K562 (cell line): ENCODE data around the gene CBFA2T2. TPM values are rescaled to one million over a fixed set of nuclear protein-coding genes. Genes with fewer than 3 reads are reported as not detected.

Experiments used
- CREB1 ChIP-seq, 2 experiments: sonication (generic) in 1 of 2; formaldehyde crosslinking in 1 of 2; IDR thresholded peaks; 2 replicates each; pipeline versions ENCODE4 v1.6.1 to v1.8.0; 2012 to 2022; ENCODE audit warnings: inconsistent platforms in 1 of 2, mild to moderate bottlenecking in 1 of 2, missing genetic modification reagents in 1 of 2, moderate library complexity in 1 of 2
- EWSR1 ChIP-seq: fragments of 450-650 bp; IDR thresholded peaks from 2 replicates; pipeline ENCODE4 v1.6.1; 2018; ENCODE audit warnings: borderline replicate concordance, mild to moderate bottlenecking, low read depth, moderate library complexity; ENCODE audit not compliant: partially characterized antibody
- HDGF ChIP-seq: fragments of 450-650 bp; IDR thresholded peaks from 2 replicates; pipeline ENCODE4 v1.6.1; 2016
- IRF2 ChIP-seq: sonication (generic); formaldehyde crosslinking; IDR thresholded peaks from 2 replicates; pipeline ENCODE4 v1.8.1; 2022; ENCODE audit warnings: mild to moderate bottlenecking, missing genetic modification reagents
- NFE2L1 ChIP-seq: fragments of 450-650 bp; IDR thresholded peaks from 2 replicates; pipeline ENCODE4 v1.6.1; 2016; ENCODE audit warnings: missing genetic modification characterization, low read depth, mild to moderate bottlenecking, missing compliant biosample characterization, moderate library complexity, borderline replicate concordance
- NR2C2 ChIP-seq, 2 experiments: fragments of 200-800 bp in 1 of 2; sonication (Bioruptor generic) in 1 of 2; sonication (generic) in 1 of 2; formaldehyde crosslinking in 1 of 2; IDR thresholded peaks; 2 replicates each; pipeline versions ENCODE4 v1.6.1 to v1.8.0; 2016 to 2022; ENCODE audit warnings: mild to moderate bottlenecking in 1 of 2, missing compliant biosample characterization in 1 of 2, missing genetic modification characterization in 1 of 2, missing genetic modification reagents in 1 of 2
- PPARD ChIP-seq: fragments of 250-450 bp; sonication (Bioruptor Pico); IDR thresholded peaks from 2 replicates; pipeline ENCODE4 v1.8.0; 2022; ENCODE audit warnings: inconsistent platforms, mild to moderate bottlenecking, moderate library complexity
- SETDB1 ChIP-seq: IDR thresholded peaks from one replicate; pipeline ENCODE4 v1.6.1; 2012; ENCODE audit warnings: low read length, control low read depth, inconsistent platforms
- SMAD2 ChIP-seq: fragments of 150-350 bp; IDR thresholded peaks from 2 replicates; pipeline ENCODE4 v1.6.1; 2014; ENCODE audit warnings: low read depth, mild to moderate bottlenecking, low read length
- SMARCE1 ChIP-seq: fragments of 450-650 bp; IDR thresholded peaks from 2 replicates; pipeline ENCODE4 v1.7.1; 2016; ENCODE audit warnings: mild to moderate bottlenecking
- SRSF7 ChIP-seq: fragments of 200-400 bp; formaldehyde crosslinking; optimal IDR thresholded peaks from 2 replicates; pipeline ENCODE3; 2017; ENCODE audit warnings: mild to moderate bottlenecking, low read depth, low read length
- THRAP3 ChIP-seq: fragments of 450-650 bp; IDR thresholded peaks from 2 replicates; pipeline ENCODE4 v1.6.1; 2016; ENCODE audit warnings: mild to moderate bottlenecking, inconsistent platforms, borderline replicate concordance
- ZBTB1 ChIP-seq: sonication (generic); formaldehyde crosslinking; IDR thresholded peaks from 2 replicates; pipeline ENCODE4 v1.8.1; 2023; ENCODE audit warnings: missing genetic modification reagents, low read depth, mild to moderate bottlenecking, borderline replicate concordance
- ZFP1 ChIP-seq: fragments of 450-650 bp; formaldehyde crosslinking; IDR thresholded peaks from 2 replicates; pipeline ENCODE4 v1.4.0; 2020; ENCODE audit warnings: mild to moderate bottlenecking, mixed read lengths
- ZNF239 ChIP-seq: fragments of 250-450 bp; sonication (Bioruptor Pico); IDR thresholded peaks from 2 replicates; pipeline ENCODE4 v1.4.0; 2020; ENCODE audit warnings: mild to moderate bottlenecking
- ZNF436 ChIP-seq: fragments of 250-450, 450-650 bp; sonication (Bioruptor Pico); formaldehyde crosslinking; IDR thresholded peaks from 2 replicates; pipeline ENCODE4 v1.7.0; 2020; ENCODE audit warnings: mild to moderate bottlenecking
- ZNF699 ChIP-seq: fragments of 250-450 bp; sonication (Bioruptor Pico); IDR thresholded peaks from 2 replicates; pipeline ENCODE4 v1.8.0; 2021; ENCODE audit warnings: mild to moderate bottlenecking, moderate library complexity; ENCODE audit not compliant: insufficient replicate concordance
- ZNF766 ChIP-seq: fragments of 200-800 bp; sonication (Bioruptor generic); conservative IDR thresholded peaks from 2 replicates; pipeline ENCODE4 v1.6.1; 2016; ENCODE audit warnings: missing genetic modification characterization, missing compliant biosample characterization
- polyA plus RNA-seq, 8 experiments: library from polyadenylated mRNA; depleted of rRNA in 4 of 8; stranded (reverse) in 5 of 8; unstranded in 3 of 8; fragments of >200 nt; fragmentation: Nextera tagmentation in 2 of 8; fragmentation: Illumina TruSeq in 1 of 8; extraction: Ambion mirVana in 2 of 8; extraction: Trizol in 1 of 8; gene quantifications; 2 replicates each; pipeline versions ENCODE4 v1.2.1 to v1.2.3, GENCODE V29; 2011 to 2014; ENCODE audit warnings: inconsistent platforms in 1 of 8, missing spikeins in 1 of 8
- total RNA-seq, 7 experiments: library from RNA; depleted of rRNA in 6 of 7; stranded (reverse); fragments of >200 nt in 6 of 7; fragmentation: Illumina TruSeq in 2 of 7; extraction: Trizol in 2 of 7; gene quantifications; 2 replicates each; pipeline versions ENCODE4 v1.2.1 to v1.2.3, GENCODE V29; 2011 to 2021; ENCODE audit warnings: low replicate concordance in 1 of 7
- TF ChIP-seq, protein P1 (sequence below), 2 experiments: fragments of 450-650 bp; conservative IDR thresholded peaks; 2 replicates each; pipeline ENCODE4 v1.6.1; 2017; ENCODE audit warnings: mild to moderate bottlenecking in 2 of 2, moderate library complexity in 2 of 2
- TF ChIP-seq, protein P2 (sequence below): fragments of 450-650 bp; formaldehyde crosslinking; IDR thresholded peaks from 2 replicates; pipeline ENCODE4 v1.4.0; 2022; ENCODE audit warnings: missing genetic modification characterization
- TF ChIP-seq, protein P3 (sequence below): sonication (generic); formaldehyde crosslinking; IDR thresholded peaks from 2 replicates; pipeline ENCODE4 v1.8.0; 2023; ENCODE audit warnings: mild to moderate bottlenecking, missing genetic modification reagents
- TF ChIP-seq, protein P4 (sequence below): fragments of 250-450 bp; sonication (Bioruptor Pico); IDR thresholded peaks from 2 replicates; pipeline ENCODE4 v1.9.0; 2021; ENCODE audit warnings: mild to moderate bottlenecking, inconsistent platforms

CBFA2T2 gene
- total and polyA plus RNA-seq, 9 of the 15 experiments (the other 6 are each of a cell fraction or from before 2014, with no cell fraction given), result 0.27 to 9.6 (median 5.8) TPM

DNA sequence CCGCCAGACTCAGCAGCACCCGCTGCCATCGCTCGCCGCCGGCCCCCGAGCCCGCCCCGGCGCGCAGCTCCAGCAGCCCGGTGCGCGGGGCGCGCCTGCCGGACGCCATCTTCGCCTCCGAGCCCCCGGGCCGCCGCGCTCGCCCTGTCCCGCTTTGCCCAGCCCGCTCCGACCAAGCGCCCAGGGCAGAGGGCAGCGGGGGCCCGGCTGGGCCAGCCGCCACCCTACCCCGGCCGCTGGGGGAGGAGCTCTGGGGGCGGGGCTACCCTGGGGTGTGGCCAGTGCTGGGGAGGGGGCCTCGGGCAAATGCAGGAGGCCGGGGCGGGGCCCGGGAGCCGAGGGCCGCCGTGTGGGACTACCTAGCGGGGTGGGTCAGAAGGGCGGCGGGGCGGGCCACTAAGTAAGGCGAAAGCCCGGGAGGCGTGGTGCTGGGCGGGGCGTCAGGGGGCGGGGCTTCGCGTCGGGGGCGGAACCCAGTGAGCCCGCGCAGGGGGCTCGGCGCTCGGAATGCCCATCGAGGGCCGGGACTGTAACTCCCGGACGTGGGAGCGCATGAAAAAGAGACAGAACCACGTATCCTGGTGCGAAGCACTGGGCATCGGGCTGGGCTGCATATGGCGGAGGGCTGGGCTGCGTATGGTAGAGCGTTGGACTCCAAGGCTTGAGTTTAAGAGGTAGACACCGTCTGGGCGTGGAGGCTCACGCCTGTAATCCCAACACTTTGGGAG is 46.2 kb upstream of the CBFA2T2 start, which contains the start of gene SNTA1 (continued):
- TF ChIP-seq, protein P1, sequence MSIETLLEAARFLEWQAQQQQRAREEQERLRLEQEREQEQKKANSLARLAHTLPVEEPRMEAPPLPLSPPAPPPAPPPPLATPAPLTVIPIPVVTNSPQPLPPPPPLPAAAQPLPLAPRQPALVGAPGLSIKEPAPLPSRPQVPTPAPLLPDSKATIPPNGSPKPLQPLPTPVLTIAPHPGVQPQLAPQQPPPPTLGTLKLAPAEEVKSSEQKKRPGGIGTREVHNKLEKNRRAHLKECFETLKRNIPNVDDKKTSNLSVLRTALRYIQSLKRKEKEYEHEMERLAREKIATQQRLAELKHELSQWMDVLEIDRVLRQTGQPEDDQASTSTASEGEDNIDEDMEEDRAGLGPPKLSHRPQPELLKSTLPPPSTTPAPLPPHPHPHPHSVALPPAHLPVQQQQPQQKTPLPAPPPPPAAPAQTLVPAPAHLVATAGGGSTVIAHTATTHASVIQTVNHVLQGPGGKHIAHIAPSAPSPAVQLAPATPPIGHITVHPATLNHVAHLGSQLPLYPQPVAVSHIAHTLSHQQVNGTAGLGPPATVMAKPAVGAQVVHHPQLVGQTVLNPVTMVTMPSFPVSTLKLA (conservative IDR thresholded peaks at IDR 0.05), result peak in 1 of 2 experiments; percentile 56; a peak in 2 of 4 replicates
- TF ChIP-seq IRF2 (CRISPR knock-in tag) (no peak), HDGF (no peak), ZNF239 (CRISPR knock-in tag) (no peak), ZFP1 (CRISPR knock-in tag) (no peak), SETDB1 (no peak), ZNF766 (CRISPR knock-in tag) (no peak), ZNF436 (CRISPR knock-in tag) (no peak), PPARD (CRISPR knock-in tag) (no peak), ZNF699 (no peak), THRAP3 (no peak), NFE2L1 (tag) (no peak), SMAD2 (no peak), SMARCE1 (no peak), SRSF7 (no peak), CREB1 (IDR thresholded peaks at IDR 0.05) (no peak), CREB1 (CRISPR knock-in tag; IDR thresholded peaks at IDR 0.05) (peak; percentile 46; the same call in 1 of the 2 replicates), NR2C2 (CRISPR knock-in tag; IDR thresholded peaks at IDR 0.05) (no peak), NR2C2 (tag; IDR thresholded peaks at IDR 0.05) (no peak), ZBTB1 (CRISPR knock-in tag) (no peak), EWSR1 (no peak)
- TF ChIP-seq, protein P2, sequence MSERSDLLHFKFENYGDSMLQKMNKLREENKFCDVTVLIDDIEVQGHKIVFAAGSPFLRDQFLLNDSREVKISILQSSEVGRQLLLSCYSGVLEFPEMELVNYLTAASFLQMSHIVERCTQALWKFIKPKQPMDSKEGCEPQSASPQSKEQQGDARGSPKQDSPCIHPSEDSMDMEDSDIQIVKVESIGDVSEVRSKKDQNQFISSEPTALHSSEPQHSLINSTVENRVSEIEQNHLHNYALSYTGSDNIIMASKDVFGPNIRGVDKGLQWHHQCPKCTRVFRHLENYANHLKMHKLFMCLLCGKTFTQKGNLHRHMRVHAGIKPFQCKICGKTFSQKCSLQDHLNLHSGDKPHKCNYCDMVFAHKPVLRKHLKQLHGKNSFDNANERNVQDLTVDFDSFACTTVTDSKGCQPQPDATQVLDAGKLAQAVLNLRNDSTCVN (CRISPR knock-in tag), result no peak
- TF ChIP-seq, protein P3, sequence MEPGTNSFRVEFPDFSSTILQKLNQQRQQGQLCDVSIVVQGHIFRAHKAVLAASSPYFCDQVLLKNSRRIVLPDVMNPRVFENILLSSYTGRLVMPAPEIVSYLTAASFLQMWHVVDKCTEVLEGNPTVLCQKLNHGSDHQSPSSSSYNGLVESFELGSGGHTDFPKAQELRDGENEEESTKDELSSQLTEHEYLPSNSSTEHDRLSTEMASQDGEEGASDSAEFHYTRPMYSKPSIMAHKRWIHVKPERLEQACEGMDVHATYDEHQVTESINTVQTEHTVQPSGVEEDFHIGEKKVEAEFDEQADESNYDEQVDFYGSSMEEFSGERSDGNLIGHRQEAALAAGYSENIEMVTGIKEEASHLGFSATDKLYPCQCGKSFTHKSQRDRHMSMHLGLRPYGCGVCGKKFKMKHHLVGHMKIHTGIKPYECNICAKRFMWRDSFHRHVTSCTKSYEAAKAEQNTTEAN (CRISPR knock-in tag), result no peak
- TF ChIP-seq, protein P4, sequence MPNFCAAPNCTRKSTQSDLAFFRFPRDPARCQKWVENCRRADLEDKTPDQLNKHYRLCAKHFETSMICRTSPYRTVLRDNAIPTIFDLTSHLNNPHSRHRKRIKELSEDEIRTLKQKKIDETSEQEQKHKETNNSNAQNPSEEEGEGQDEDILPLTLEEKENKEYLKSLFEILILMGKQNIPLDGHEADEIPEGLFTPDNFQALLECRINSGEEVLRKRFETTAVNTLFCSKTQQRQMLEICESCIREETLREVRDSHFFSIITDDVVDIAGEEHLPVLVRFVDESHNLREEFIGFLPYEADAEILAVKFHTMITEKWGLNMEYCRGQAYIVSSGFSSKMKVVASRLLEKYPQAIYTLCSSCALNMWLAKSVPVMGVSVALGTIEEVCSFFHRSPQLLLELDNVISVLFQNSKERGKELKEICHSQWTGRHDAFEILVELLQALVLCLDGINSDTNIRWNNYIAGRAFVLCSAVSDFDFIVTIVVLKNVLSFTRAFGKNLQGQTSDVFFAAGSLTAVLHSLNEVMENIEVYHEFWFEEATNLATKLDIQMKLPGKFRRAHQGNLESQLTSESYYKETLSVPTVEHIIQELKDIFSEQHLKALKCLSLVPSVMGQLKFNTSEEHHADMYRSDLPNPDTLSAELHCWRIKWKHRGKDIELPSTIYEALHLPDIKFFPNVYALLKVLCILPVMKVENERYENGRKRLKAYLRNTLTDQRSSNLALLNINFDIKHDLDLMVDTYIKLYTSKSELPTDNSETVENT (CRISPR knock-in tag), result no peak
